GM23338 (cell line): Measurements from ENCODE around the gene CUTC. TPM values are rescaled to one million over a fixed set of nuclear protein-coding genes. Genes with fewer than 3 reads are reported as not detected.

ENCODE experiments used
- ATAC-seq: fragments of 200-7000 bp; cut with Tn5 transposase; 3 replicates; pipeline ENCODE4 v1.9.1; 2020
- DNase-seq: peaks from one replicate; pipeline ENCODE4 v3.0.0-alpha.2; 2015; ENCODE audit warnings: low spot score
- H2AFZ ChIP-seq: fragments of 200-600 bp; sonication (generic); 2 replicates; pipeline ENCODE4 v1.8.0; 2016; ENCODE audit warnings: antibody characterized with exemption, mild to moderate bottlenecking, moderate library complexity
- H3F3A ChIP-seq: fragments of 200-600 bp; sonication (generic); replicated peaks from 2 replicates; pipeline ENCODE4 v1.8.0; 2017; ENCODE audit warnings: antibody characterized with exemption, mixed run types, low read depth
- H3K27ac ChIP-seq: fragments of 200-600 bp; sonication (generic); 2 replicates; pipeline ENCODE4 v1.6.1; 2016; ENCODE audit warnings: low read depth
- H3K27me3 ChIP-seq: fragments of 200-600 bp; sonication (generic); 2 replicates; pipeline ENCODE4 v1.8.0; 2016; ENCODE audit warnings: mild to moderate bottlenecking, mixed run types, moderate library complexity; ENCODE audit not compliant: insufficient read depth
- H3K36me3 ChIP-seq: fragments of 200-600 bp; sonication (generic); 2 replicates; pipeline ENCODE4 v1.8.0; 2016; ENCODE audit warnings: mild to moderate bottlenecking; ENCODE audit not compliant: insufficient read depth
- H3K4me1 ChIP-seq: fragments of 200-600 bp; sonication (generic); 2 replicates; pipeline ENCODE4 v1.8.0; 2016; ENCODE audit warnings: mild to moderate bottlenecking, moderate library complexity; ENCODE audit not compliant: insufficient read depth
- H3K4me2 ChIP-seq: fragments of 200-600 bp; sonication (generic); 2 replicates; pipeline ENCODE4 v1.7.1; 2017; ENCODE audit warnings: mixed run types
- H3K4me3 ChIP-seq: fragments of 200-600 bp; sonication (generic); 2 replicates; pipeline ENCODE4 v1.6.1; 2016; ENCODE audit warnings: mixed run types
- H3K79me2 ChIP-seq: fragments of 200-600 bp; sonication (generic); replicated peaks from 2 replicates; pipeline ENCODE4 v1.8.0; 2017; ENCODE audit warnings: mild to moderate bottlenecking; ENCODE audit not compliant: insufficient read depth
- H3K9me2 ChIP-seq: fragments of 200-600 bp; sonication (generic); 2 replicates; pipeline ENCODE4 v1.8.0; 2017; ENCODE audit not compliant: insufficient read depth
- H4K20me1 ChIP-seq: fragments of 200-600 bp; sonication (generic); replicated peaks from 2 replicates; pipeline ENCODE4 v1.8.0; 2017; ENCODE audit warnings: mild to moderate bottlenecking; ENCODE audit not compliant: insufficient read depth
- H3K27ac Mint-ChIP-seq: 2 replicates; pipeline ENCODE4 v1.8.0; 2020; ENCODE audit warnings: inconsistent platforms, mild to moderate bottlenecking, moderate library complexity, mixed read lengths
- H3K27me3 Mint-ChIP-seq: 3 replicates; pipeline ENCODE4 v1.8.0; 2022; ENCODE audit warnings: low read depth, mild to moderate bottlenecking, moderate library complexity, mixed read lengths, inconsistent platforms; ENCODE audit not compliant: insufficient read depth, poor library complexity
- H3K36me3 Mint-ChIP-seq: 3 replicates; pipeline ENCODE4 v1.8.0; 2021; ENCODE audit warnings: low read depth, mild to moderate bottlenecking, inconsistent platforms, moderate library complexity, mixed read lengths
- H3K4me1 Mint-ChIP-seq: 3 replicates; pipeline ENCODE4 v1.8.0; 2020; ENCODE audit warnings: mild to moderate bottlenecking, inconsistent platforms, mixed read lengths
- H3K4me3 Mint-ChIP-seq: 3 replicates; pipeline ENCODE4 v1.8.0; 2021; ENCODE audit warnings: moderate library complexity, mild to moderate bottlenecking, inconsistent platforms, mixed read lengths
- H3K9me3 Mint-ChIP-seq: 3 replicates; pipeline ENCODE4 v1.8.0; 2020; ENCODE audit warnings: moderate library complexity, mild to moderate bottlenecking, inconsistent platforms, mixed read lengths
- CREB1 ChIP-seq: fragments of 250-450 bp; sonication (Bioruptor Pico); IDR thresholded peaks from 2 replicates; pipeline ENCODE4 v1.5.0; 2020; ENCODE audit warnings: low read depth, mild to moderate bottlenecking, moderate library complexity
- EZH2phosphoT487 ChIP-seq: fragments of 200-600 bp; sonication (generic); IDR thresholded peaks from one replicate; pipeline ENCODE4 v1.8.1; 2018; ENCODE audit warnings: antibody characterized with exemption; ENCODE audit not compliant: unreplicated experiment
- JUNB ChIP-seq: IDR thresholded peaks from one replicate; pipeline ENCODE4 v1.6.1; 2016; ENCODE audit warnings: antibody characterized with exemption; ENCODE audit not compliant: unreplicated experiment
- NANOG ChIP-seq: IDR thresholded peaks from 2 replicates; pipeline ENCODE4 v1.6.1; 2016; ENCODE audit warnings: antibody characterized with exemption, borderline replicate concordance
- POLR2AphosphoS5 ChIP-seq: IDR thresholded peaks from 2 replicates; pipeline ENCODE4 v1.6.1; 2016; ENCODE audit warnings: antibody characterized with exemption, low read depth
- REST ChIP-seq: IDR thresholded peaks from one replicate; pipeline ENCODE4 v1.6.1; 2018; ENCODE audit warnings: antibody characterized with exemption; ENCODE audit not compliant: unreplicated experiment
- ZNF114 ChIP-seq: fragments of 250-450 bp; sonication (Bioruptor Pico); IDR thresholded peaks from 2 replicates; pipeline ENCODE4 v1.5.0; 2020; ENCODE audit warnings: mild to moderate bottlenecking, moderate library complexity
- ZNF331 ChIP-seq: fragments of 250-450 bp; sonication (Bioruptor Pico); IDR thresholded peaks from 2 replicates; pipeline ENCODE4 v1.5.0; 2020; ENCODE audit warnings: low read depth, mild to moderate bottlenecking, moderate library complexity
- ZNF462 ChIP-seq: fragments of 250-450 bp; sonication (Bioruptor Pico); IDR thresholded peaks from 2 replicates; pipeline ENCODE4 v1.5.0; 2020; ENCODE audit warnings: mild to moderate bottlenecking, moderate library complexity
- polyA plus RNA-seq: library from polyadenylated mRNA; unstranded; fragments of >200 nt; fragmentation: Nextera tagmentation; extraction: Ambion mirVana; gene quantifications from 2 replicates; pipeline ENCODE4 v1.2.1, GENCODE V29; 2016
- total RNA-seq: library from RNA; depleted of rRNA; stranded (reverse); fragments of >200 nt; shearing (Covaris generic); gene quantifications from 2 replicates; pipeline ENCODE4 v1.2.3, GENCODE V29; 2014

The CUTC gene
- total and polyA plus RNA-seq, 2 experiments from 2014 or later, result 20.2 to 30.4 TPM

- TF ChIP-seq REST (no peak), ZNF114 (CRISPR knock-in tag) (no peak)
These were observed 22.6 kb downstream of the CUTC start (continued) for GRCh38 chr10:99754670-99755069.

DNA sequence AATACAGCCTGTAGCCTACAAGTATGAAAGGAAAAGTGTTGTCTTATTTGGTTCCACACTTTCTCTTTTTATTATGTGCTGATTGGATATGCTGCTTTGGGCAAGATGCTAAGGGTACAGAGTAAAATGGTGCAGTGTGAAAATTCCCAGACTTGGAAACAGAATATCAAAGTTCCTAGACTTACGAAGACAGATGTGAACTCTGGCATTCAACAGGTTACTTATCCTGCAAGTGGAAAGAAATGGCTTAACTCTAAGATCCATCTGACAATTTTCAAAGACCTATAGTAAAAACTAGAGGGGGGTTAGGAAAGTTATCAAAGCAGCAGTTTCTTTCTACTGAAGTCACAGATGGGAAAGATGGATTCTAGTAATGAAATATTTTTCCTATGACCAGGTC, 24.1 kb downstream of the CUTC start:
- Histone ChIP-seq H4K20me1 (no peaks in the 10 kb centered on the region), H3K27ac (no peak overlapping the region), H2AFZ (no peak overlapping the region), H3K36me3 (peaks cover 11% of the 10 kb centered on the region), H3K9me2 (no peaks in the 10 kb centered on the region), H3K4me3 (no peak overlapping the region), H3K4me2 (no peak overlapping the region), H3K27me3 (no peaks in the 10 kb centered on the region), H3K79me2 (no peaks in the 10 kb centered on the region), H3F3A (no peaks in the 10 kb centered on the region), H3K4me1 (no peaks in the 10 kb centered on the region)
- Mint-ChIP-seq H3K4me3 (no peak overlapping the region), H3K27ac (no peak overlapping the region), H3K4me1 (no peaks in the 10 kb centered on the region), H3K9me3 (no peaks in the 10 kb centered on the region), H3K27me3 (no peaks in the 10 kb centered on the region), H3K36me3 (peaks cover 51% of the 10 kb centered on the region)
- DNase-seq (no peak), ATAC-seq (no peak)
- TF ChIP-seq JUNB (no peak), EZH2phosphoT487 (no peak), CREB1 (CRISPR knock-in tag) (no peak), ZNF331 (no peak), NANOG (no peak)

DNA sequence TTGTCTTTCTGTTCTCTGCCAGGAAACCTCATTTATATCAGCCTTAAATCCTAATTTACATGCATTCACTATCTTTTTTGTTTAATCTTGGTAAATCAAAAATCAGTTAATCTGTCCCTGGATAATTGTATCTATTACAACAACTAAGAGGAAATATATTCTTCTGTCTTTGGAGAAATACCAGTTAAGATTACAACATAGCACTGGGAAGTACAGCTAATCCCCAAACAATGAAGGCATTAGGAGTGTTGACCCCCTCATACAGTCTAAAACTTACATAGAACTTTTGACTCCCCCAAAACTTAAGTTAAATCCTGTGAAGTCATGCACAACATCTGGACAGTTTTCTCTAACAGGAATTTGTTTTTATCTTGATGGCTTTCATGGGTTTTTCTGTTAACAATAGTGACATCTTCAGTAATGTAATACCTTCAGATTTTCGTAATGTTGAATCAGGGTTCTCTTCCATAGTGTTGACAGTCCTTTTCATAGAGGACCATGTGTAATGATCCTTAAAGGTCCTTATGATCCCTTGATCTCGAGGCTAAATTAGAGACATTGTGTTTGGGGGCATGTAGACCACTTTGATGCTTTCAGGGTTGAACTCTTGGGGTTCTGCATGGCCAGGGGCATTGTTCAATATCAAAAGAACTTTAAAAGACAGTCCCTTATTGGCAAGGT, 26.3 kb downstream of the CUTC start:
- Mint-ChIP-seq H3K27me3 (no peaks in the 10 kb centered on the region), H3K36me3 (peaks cover 46% of the 10 kb centered on the region), H3K27ac (no peak overlapping the region), H3K4me1 (no peaks in the 10 kb centered on the region), H3K4me3 (no peak overlapping the region), H3K9me3 (no peaks in the 10 kb centered on the region)
- Histone ChIP-seq H3K27ac (no peak overlapping the region), H3F3A (no peaks in the 10 kb centered on the region), H3K4me3 (no peak overlapping the region), H2AFZ (no peak overlapping the region), H3K4me2 (no peak overlapping the region), H3K79me2 (no peaks in the 10 kb centered on the region), H4K20me1 (no peaks in the 10 kb centered on the region; the same call in 1 of the 2 replicates), H3K9me2 (no peaks in the 10 kb centered on the region), H3K4me1 (no peaks in the 10 kb centered on the region), H3K27me3 (no peaks in the 10 kb centered on the region), H3K36me3 (peaks cover 5% of the 10 kb centered on the region; the same call in 1 of the 2 replicates)
- DNase-seq (no peak), ATAC-seq (no peak)
- TF ChIP-seq ZNF462 (CRISPR knock-in tag), result no peak
- TF ChIP-seq POLR2AphosphoS5, result no peak
